ENCODE results near the gene POLQ. TPM values are rescaled to one million over a fixed set of nuclear protein-coding genes. Genes with fewer than 3 reads are reported as not detected.
"Not testable (repeated sequence)": the region's sequence is repeated elsewhere in the genome, so short reads cannot be mapped to it uniquely, and the experiment has no call there.

POLQ gene
- total RNA-seq, 2 donors from 2014 or later = 8.9 to 28.7 TPM

DNA sequence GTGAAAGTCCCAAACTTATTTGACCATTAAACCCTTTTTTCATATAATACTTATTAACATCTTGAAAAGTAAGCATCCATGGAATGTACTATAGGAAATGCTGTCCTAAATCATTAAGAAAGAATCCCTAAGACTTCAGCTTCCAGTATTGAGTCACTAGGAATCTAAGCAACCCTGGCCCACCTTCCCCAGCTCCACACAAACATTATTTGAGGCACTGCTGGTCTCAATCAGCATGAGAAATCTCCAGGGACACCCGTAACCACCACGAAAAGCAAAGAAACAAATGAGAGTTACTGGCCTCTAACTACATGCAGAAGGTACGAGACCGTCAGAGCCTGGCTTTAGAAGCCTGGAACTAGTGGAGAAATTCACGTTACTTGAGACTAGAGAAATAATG is 68.2 kb downstream of the POLQ start:
- Mint-ChIP-seq H3K36me3 (peaks cover 0 to 58% of the 10 kb centered on the region in 2 donors), H3K27ac (no peak overlapping the region)
- ATAC-seq = no peak

DNA sequence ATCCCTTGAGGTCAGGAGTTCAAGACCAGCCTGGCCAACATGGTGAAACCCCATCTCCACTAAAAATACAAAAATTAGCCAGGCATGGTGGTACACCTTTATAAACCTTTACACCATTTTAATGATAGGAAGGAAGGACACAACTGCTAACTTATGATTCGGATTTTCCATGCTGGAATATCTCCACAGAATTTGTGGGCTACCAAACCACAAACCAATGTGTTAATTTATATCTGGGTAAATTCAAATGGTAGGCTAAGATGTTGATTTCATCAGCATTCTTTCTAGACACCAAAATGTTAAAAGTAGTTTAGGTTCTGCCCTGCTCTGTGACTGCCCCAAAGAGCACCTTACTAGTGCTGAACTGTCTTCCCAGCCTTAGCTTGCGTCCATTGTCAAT is 72.8 kb downstream of the POLQ start:
- H3K36me3 Mint-ChIP-seq = peaks cover 0 to 47% of the 10 kb centered on the region in 2 donors
- DNase-seq (ENCODE audit: low spot score in 2 of 2) (no peak), ATAC-seq (no peak)
- no peak overlapping the region for H3K27ac Mint-ChIP-seq
- H3K9me3 Mint-ChIP-seq = no peaks in the 10 kb centered on the region

More for the DNA sequence above, 68.2 kb downstream of the POLQ start:
- no peaks in the 10 kb centered on the region for H3K9me3 Mint-ChIP-seq
- DNase-seq (ENCODE audit: low spot score in 2 of 2) = no peak

DNA sequence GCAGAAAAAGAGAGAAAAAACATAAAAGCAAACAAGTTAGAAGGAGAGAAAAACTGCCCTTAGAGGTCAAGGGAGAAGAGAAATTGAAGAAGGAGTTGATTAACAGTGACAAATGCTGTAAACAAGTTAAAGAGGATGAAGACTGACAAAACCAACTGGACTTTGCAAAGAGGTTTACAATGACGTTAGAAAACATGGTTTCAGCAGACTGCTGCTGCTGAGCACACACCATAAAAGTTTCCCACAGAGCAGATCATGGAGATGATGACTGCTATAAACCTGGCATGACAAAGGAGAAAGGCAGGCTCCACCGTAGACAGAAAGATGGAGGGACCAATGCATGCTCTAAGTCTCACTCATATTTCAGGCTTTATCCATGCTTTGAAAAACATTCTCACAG is 78.7 kb downstream of the POLQ start:
- Mint-ChIP-seq H3K27ac (peak overlapping the region in 1 of 2 donors; percentile 31), H3K9me3 (no peaks in the 10 kb centered on the region), H3K36me3 (peaks cover 11 to 49% of the 10 kb centered on the region in 2 donors)
- no peak for ATAC-seq
- no peak for DNase-seq (ENCODE audit: low spot score in 2 of 2)

- DNase-seq (ENCODE audit: low spot score in 2 of 2) (no peak), ATAC-seq (no peak)
- H3K9me3 Mint-ChIP-seq = no peaks in the 10 kb centered on the region
- H3K27ac Mint-ChIP-seq = no peak overlapping the region
- peaks cover 16 to 70% of the 10 kb centered on the region in 2 donors for H3K36me3 Mint-ChIP-seq
Observed at GRCh38 chr3:121463745-121464144, 82.0 kb downstream of the POLQ start.

- no peaks in the 10 kb centered on the region for H3K9me3 Mint-ChIP-seq
- ATAC-seq (no peak), DNase-seq (ENCODE audit: low spot score in 2 of 2) (no peak)
- no peak overlapping the region for H3K27ac Mint-ChIP-seq
- H3K36me3 Mint-ChIP-seq = peaks cover 16 to 74% of the 10 kb centered on the region in 2 donors
Observed at GRCh38 chr3:121462565-121462964, 83.2 kb downstream of the POLQ start.

- not testable (repeated sequence) for DNase-seq (ENCODE audit: low spot score in 2 of 2); H3K27ac Mint-ChIP-seq; ATAC-seq; H3K9me3 Mint-ChIP-seq
- H3K36me3 Mint-ChIP-seq = peaks cover 8 to 50% of the 10 kb centered on the region in 2 donors
Observed at GRCh38 chr3:121451752-121452151, 94.0 kb downstream of the POLQ start.

GRCh38 chr3:121443456-121443855 is 102.3 kb downstream of the POLQ start:
- peaks cover 0 to 39% of the 10 kb centered on the region in 2 donors for H3K36me3 Mint-ChIP-seq

GRCh38 chr3:121436641-121437040 is 109.1 kb downstream of the POLQ start:
- H3K9me3 Mint-ChIP-seq = no peaks in the 10 kb centered on the region

More at GRCh38 chr3:121443456-121443855, 102.3 kb downstream of the POLQ start:
- DNase-seq (ENCODE audit: low spot score in 2 of 2) (no peak), ATAC-seq (no peak)
- H3K9me3 Mint-ChIP-seq = no peaks in the 10 kb centered on the region
- H3K27ac Mint-ChIP-seq = no peak overlapping the region

GRCh38 chr3:121436074-121436473 is 109.7 kb downstream of the POLQ start:
- DNase-seq (ENCODE audit: low spot score in 2 of 2) (no peak), ATAC-seq (no peak)
- Mint-ChIP-seq H3K9me3 (no peaks in the 10 kb centered on the region), H3K27ac (no peak overlapping the region), H3K36me3 (peaks cover 0 to 41% of the 10 kb centered on the region in 2 donors)

More at GRCh38 chr3:121436641-121437040, 109.1 kb downstream of the POLQ start:
- DNase-seq (ENCODE audit: low spot score in 2 of 2) (no peak), ATAC-seq (no peak)
- H3K36me3 Mint-ChIP-seq = peaks cover 0 to 40% of the 10 kb centered on the region in 2 donors
- H3K27ac Mint-ChIP-seq = no peak overlapping the region

DNA sequence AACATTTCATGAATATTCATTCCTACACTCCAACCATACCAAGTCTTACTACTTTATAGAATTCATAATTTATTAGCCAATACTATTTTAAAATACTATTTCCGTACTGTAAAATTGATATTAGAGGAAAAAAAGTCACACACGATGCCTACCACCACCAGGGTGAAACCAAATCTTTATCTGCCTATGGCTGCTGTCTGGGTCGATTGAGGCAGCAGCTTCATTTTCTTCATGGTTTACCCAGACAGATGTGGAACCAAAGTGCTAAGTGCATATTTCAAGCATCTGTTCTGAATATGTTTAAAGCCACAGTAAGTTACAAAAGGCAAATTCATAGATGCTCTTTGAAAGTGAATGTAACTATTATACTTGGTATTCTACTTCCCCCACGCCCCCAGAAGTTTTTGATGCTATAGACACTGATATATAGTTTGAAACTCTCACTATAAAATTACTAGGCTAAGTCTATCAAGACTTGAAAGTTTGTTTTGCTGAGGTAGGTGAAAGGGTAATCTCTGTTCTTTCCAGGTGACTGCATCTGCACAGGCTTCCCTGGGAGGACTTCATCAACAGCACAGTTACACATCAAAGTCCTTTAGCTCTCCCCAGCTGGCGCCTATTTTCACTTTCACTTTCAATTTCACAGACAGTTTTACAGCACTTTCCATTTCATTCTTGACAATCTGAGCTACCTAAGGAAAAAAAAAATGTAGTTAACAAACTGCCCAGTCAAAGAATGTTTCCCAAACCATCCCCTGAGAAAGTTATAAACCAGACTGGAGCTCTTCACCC is 113.9 kb downstream of the POLQ start:
- no peaks in the 10 kb centered on the region for H3K9me3 Mint-ChIP-seq
- H3K36me3 Mint-ChIP-seq = peaks cover 6 to 55% of the 10 kb centered on the region in 2 donors
- DNase-seq (ENCODE audit: low spot score in 2 of 2) (peak in 1 of 2 donors; percentile 21), ATAC-seq (peak; percentile 91 to 96)
- peak overlapping the region in 1 of 2 donors; percentile 37 for H3K27ac Mint-ChIP-seq

- Mint-ChIP-seq H3K27ac (no peak overlapping the region), H3K36me3 (peaks cover 6 to 57% of the 10 kb centered on the region in 2 donors), H3K9me3 (no peaks in the 10 kb centered on the region)
- ATAC-seq = no peak
- no peak for DNase-seq (ENCODE audit: low spot score in 2 of 2)
Observed at GRCh38 chr3:121430664-121431215, 115.0 kb downstream of the POLQ start.

- Mint-ChIP-seq H3K27ac (no peak overlapping the region), H3K9me3 (no peaks in the 10 kb centered on the region), H3K36me3 (peaks cover 0 to 24% of the 10 kb centered on the region in 2 donors)
- no peak for ATAC-seq
- no peak for DNase-seq (ENCODE audit: low spot score in 2 of 2)
Observed at GRCh38 chr3:121424549-121424948, 121.2 kb downstream of the POLQ start.

- DNase-seq (ENCODE audit: low spot score in 2 of 2) (no peak), ATAC-seq (no peak)
- Mint-ChIP-seq H3K36me3 (peaks cover 0 to 5% of the 10 kb centered on the region in 2 donors), H3K9me3 (no peaks in the 10 kb centered on the region), H3K27ac (no peak overlapping the region)
Observed at GRCh38 chr3:121418182-121418581, 127.6 kb downstream of the POLQ start.

GRCh38 chr3:121414924-121415323 is 130.9 kb downstream of the POLQ start:
- DNase-seq (ENCODE audit: low spot score in 2 of 2) (no peak), ATAC-seq (peak in 1 of 2 donors; percentile 69)
- no peak overlapping the region for H3K27ac Mint-ChIP-seq
- no peaks in the 10 kb centered on the region for H3K9me3 Mint-ChIP-seq
- H3K36me3 Mint-ChIP-seq = peaks cover 0 to 5% of the 10 kb centered on the region in 2 donors

DNA sequence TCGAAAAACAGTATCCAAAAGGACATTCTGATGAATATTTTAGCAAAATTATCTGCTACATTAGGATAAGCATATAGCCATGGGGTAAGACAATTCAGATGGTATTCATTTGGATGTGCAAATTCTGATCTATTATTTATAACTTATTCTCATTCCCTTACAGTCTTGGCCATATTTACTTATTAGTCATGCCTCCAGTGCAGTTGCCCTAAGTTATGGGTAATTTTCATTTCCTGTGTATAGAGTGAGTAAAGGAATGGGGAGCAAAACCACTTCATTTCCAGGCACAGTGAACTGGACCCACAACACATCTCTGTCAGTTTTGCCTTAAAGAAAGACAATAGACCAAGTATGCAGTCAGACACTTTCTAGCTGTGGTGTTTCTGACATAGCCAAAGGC is 134.3 kb downstream of the POLQ start:
- DNase-seq (ENCODE audit: low spot score in 2 of 2) = no peak
- no peak for ATAC-seq
- no peaks in the 10 kb centered on the region for H3K9me3 Mint-ChIP-seq
- no peak overlapping the region for H3K27ac Mint-ChIP-seq
- H3K36me3 Mint-ChIP-seq = no peaks in the 10 kb centered on the region

DNA sequence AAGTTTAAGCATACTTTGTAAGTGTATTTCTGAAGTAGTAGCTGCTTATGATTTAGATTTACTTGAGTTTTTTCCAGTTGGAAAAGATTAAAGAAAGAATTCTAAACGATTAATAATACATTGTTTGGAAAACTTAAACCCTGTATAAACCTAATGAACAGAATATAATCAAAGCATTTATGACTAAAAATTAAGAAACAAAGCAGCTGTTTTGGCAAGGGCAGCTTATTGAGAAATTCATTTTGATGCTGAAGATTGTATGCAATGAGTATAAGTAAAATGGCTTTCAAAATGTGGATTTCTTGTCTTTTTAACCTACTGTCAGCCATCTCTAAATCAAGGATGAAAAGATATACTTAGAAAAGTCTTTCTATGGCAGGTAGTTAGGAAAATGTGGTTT is 140.2 kb downstream of the POLQ start:
- H3K9me3 Mint-ChIP-seq = no peaks in the 10 kb centered on the region
- H3K36me3 Mint-ChIP-seq = no peaks in the 10 kb centered on the region
- DNase-seq (ENCODE audit: low spot score in 2 of 2) (no peak), ATAC-seq (no peak)
- H3K27ac Mint-ChIP-seq = no peak overlapping the region

- ATAC-seq (no peak), DNase-seq (ENCODE audit: low spot score in 2 of 2) (no peak)
- H3K9me3 Mint-ChIP-seq = no peaks in the 10 kb centered on the region
- H3K27ac Mint-ChIP-seq = no peak overlapping the region
- no peaks in the 10 kb centered on the region for H3K36me3 Mint-ChIP-seq
Observed at GRCh38 chr3:121399820-121400219, 146.0 kb downstream of the POLQ start.

DNA sequence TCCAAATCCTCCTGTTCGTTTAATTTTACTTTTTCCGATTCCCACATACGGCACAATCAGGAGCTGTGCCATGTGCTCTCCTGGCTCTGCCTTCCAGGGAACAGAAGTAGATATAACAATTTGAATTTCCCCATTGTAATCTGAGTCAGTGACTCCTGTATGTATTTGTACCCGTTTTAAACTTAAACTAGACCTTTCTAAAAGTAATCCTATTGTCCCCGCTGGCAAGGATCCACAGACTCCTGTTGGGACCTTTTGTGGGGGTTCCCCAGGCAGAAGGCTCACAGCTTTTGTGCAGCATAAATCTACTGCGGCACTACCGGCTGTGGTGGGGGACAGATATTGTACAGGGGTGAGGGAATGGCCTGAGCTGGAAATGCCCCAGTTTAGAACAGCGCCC is 147.7 kb downstream of the POLQ start:
- H3K36me3 Mint-ChIP-seq; DNase-seq (ENCODE audit: low spot score in 2 of 2); H3K9me3 Mint-ChIP-seq; H3K27ac Mint-ChIP-seq; ATAC-seq: not testable (repeated sequence)
